ENCODE data around the gene CACNA2D3. TPM values are rescaled to one million over a fixed set of nuclear protein-coding genes. Genes with fewer than 3 reads are reported as not detected.

CACNA2D3 gene
- polyA plus RNA-seq, 2 of the 4 experiments (the other 2 are of a cell fraction) = 0.04 to 0.05 TPM

DNA sequence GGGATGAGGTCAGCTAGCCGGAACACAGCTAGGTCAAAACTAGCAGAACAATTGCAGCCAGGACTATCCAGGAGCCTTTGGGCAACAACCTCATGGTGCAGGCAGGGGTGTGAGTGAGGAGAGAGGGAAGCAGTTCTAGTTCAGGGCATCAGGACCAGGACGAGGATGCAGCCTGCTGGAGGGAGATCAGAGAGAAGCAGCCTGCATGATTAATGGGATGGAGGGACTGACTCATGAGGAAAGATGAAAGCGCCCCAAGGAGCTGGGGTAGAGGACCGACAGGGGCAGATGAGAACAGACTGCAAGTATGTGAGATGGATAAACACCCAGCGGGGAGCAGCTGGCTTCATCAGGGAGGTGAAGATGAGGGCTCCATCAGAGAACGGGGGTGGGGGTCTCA lies 843.4 kb downstream of the CACNA2D3 start:
- Histone ChIP-seq H3K4me1 (no peaks in the 10 kb centered on the region), H3K9me3 (no peaks in the 10 kb centered on the region), H3K4me2 (no peak overlapping the region), H3K4me3 (no peak overlapping the region), H3K27ac (no peak overlapping the region)
- ATAC-seq (no peak; a peak in 1 of 6 replicates), FAIRE-seq (no peak), DNase-seq (ENCODE audit: low read depth in 1 of 2, low spot score in 1 of 2) (no peak)
- TF ChIP-seq MYC (IDR thresholded peaks at IDR 0.05; ENCODE audit: borderline replicate concordance, low read length) (no peak), MAFK (IDR thresholded peaks at IDR 0.05; ENCODE audit: partially characterized antibody) (no peak), FOXS1 (CRISPR knock-in tag; IDR thresholded peaks at IDR 0.05) (no peak), JUNB (IDR thresholded peaks at IDR 0.05) (no peak), SREBF2 (IDR thresholded peaks at IDR 0.05) (no peak), TFCP2L1 (CRISPR knock-in tag; IDR thresholded peaks at IDR 0.05) (no peak), SMC3 (IDR thresholded peaks at IDR 0.05) (no peak), HDAC2 (IDR thresholded peaks at IDR 0.05) (no peak), ZSCAN20 (CRISPR knock-in tag; IDR thresholded peaks at IDR 0.05) (no peak), POLR2AphosphoS2 (conservative IDR thresholded peaks at IDR 0.05; ENCODE audit: low read length) (no peak), RCOR1 (IDR thresholded peaks at IDR 0.05; ENCODE audit: low read depth, low read length) (no peak)
- TF ChIP-seq, protein P1, sequence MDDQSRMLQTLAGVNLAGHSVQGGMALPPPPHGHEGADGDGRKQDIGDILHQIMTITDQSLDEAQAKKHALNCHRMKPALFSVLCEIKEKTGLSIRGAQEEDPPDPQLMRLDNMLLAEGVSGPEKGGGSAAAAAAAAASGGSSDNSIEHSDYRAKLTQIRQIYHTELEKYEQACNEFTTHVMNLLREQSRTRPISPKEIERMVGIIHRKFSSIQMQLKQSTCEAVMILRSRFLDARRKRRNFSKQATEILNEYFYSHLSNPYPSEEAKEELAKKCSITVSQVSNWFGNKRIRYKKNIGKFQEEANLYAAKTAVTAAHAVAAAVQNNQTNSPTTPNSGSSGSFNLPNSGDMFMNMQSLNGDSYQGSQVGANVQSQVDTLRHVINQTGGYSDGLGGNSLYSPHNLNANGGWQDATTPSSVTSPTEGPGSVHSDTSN (IDR thresholded peaks at IDR 0.05) = no peak
- TF ChIP-seq, protein P2, sequence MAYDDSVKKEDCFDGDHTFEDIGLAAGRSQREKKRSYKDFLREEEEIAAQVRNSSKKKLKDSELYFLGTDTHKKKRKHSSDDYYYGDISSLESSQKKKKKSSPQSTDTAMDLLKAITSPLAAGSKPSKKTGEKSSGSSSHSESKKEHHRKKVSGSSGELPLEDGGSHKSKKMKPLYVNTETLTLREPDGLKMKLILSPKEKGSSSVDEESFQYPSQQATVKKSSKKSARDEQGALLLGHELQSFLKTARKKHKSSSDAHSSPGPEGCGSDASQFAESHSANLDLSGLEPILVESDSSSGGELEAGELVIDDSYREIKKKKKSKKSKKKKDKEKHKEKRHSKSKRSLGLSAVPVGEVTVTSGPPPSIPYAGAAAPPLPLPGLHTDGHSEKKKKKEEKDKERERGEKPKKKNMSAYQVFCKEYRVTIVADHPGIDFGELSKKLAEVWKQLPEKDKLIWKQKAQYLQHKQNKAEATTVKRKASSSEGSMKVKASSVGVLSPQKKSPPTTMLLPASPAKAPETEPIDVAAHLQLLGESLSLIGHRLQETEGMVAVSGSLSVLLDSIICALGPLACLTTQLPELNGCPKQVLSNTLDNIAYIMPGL (CRISPR knock-in tag; IDR thresholded peaks at IDR 0.05; ENCODE audit: borderline replicate concordance) = no peak
- TF ChIP-seq, protein P3, sequence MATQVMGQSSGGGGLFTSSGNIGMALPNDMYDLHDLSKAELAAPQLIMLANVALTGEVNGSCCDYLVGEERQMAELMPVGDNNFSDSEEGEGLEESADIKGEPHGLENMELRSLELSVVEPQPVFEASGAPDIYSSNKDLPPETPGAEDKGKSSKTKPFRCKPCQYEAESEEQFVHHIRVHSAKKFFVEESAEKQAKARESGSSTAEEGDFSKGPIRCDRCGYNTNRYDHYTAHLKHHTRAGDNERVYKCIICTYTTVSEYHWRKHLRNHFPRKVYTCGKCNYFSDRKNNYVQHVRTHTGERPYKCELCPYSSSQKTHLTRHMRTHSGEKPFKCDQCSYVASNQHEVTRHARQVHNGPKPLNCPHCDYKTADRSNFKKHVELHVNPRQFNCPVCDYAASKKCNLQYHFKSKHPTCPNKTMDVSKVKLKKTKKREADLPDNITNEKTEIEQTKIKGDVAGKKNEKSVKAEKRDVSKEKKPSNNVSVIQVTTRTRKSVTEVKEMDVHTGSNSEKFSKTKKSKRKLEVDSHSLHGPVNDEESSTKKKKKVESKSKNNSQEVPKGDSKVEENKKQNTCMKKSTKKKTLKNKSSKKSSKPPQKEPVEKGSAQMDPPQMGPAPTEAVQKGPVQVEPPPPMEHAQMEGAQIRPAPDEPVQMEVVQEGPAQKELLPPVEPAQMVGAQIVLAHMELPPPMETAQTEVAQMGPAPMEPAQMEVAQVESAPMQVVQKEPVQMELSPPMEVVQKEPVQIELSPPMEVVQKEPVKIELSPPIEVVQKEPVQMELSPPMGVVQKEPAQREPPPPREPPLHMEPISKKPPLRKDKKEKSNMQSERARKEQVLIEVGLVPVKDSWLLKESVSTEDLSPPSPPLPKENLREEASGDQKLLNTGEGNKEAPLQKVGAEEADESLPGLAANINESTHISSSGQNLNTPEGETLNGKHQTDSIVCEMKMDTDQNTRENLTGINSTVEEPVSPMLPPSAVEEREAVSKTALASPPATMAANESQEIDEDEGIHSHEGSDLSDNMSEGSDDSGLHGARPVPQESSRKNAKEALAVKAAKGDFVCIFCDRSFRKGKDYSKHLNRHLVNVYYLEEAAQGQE (IDR thresholded peaks at IDR 0.05) = no peak
- POLR2A ChIA-PET = no interaction called here
- CTCF ChIA-PET = no interaction called here
- WGBS (ENCODE audit: missing lambda C conversion rate) = 14% methylated on average over 6 of the region's 6 CpGs

DNA sequence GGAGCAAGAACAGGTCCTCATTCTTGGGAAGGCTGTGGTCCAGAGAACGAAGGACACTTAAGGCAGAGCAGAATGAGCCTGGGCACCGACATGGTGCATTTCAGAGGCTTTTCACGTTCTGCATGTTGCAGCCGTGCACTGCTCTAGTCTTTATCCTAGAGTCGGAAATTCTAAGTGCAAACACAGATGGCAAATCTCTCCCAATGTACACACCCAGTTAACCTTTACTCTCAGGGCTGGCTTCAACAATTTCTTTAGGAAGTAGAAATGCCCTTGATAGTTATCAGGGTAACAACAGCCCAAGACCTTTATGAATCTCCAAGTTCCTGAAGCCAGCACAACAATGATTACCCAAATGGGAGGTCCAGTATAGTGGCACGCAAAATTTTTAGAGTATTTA lies 844.6 kb downstream of the CACNA2D3 start:
- Histone ChIP-seq H3K9me3 (no peaks in the 10 kb centered on the region), H3K4me2 (no peak overlapping the region), H3K27ac (no peak overlapping the region), H3K4me3 (no peak overlapping the region), H3K4me1 (no peaks in the 10 kb centered on the region)
- no peak for ATAC-seq
- CTCF ChIA-PET = no interaction called here
- POLR2A ChIA-PET = no interaction called here
- FAIRE-seq = no peak
- DNase-seq (ENCODE audit: low read depth in 1 of 2, low spot score in 1 of 2) = no peak
- TF ChIP-seq FOXS1 (CRISPR knock-in tag; IDR thresholded peaks at IDR 0.05) (no peak), MAFK (IDR thresholded peaks at IDR 0.05; ENCODE audit: partially characterized antibody) (no peak), HDAC2 (IDR thresholded peaks at IDR 0.05) (no peak)
- TF ChIP-seq, protein P4, sequence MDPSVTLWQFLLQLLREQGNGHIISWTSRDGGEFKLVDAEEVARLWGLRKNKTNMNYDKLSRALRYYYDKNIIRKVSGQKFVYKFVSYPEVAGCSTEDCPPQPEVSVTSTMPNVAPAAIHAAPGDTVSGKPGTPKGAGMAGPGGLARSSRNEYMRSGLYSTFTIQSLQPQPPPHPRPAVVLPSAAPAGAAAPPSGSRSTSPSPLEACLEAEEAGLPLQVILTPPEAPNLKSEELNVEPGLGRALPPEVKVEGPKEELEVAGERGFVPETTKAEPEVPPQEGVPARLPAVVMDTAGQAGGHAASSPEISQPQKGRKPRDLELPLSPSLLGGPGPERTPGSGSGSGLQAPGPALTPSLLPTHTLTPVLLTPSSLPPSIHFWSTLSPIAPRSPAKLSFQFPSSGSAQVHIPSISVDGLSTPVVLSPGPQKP (IDR thresholded peaks at IDR 0.05; ENCODE audit: low read depth, low read length) = no peak
- 19% methylated on average over 6 of the region's 6 CpGs for whole genome bisulfite sequencing (ENCODE audit: missing lambda C conversion rate)

DNA sequence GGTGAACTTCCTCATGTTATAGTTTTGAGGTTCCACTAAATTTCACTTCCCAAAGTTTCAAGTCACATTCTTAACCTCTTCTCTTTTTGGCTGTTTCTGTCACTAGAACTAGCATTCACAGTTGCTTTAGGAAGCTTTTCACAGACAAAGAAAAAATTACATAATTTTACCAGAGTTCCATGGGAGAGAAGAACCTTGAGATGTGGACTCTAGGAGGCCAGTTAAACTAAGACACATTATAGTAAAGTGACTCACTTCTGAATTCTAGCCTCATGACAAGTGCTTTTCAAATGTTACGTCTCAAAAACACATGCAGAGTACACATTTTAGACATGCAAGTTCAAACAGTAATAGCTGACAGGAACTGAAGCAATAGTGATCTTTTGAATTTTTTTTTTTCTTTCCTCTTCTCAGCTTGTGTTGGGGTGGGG lies 845.4 kb downstream of the CACNA2D3 start:
- DNase-seq (ENCODE audit: low read depth in 1 of 2, low spot score in 1 of 2) (peak in 1 of 2 experiments; percentile 2), FAIRE-seq (no peak), ATAC-seq (no peak)
- no peaks in the 10 kb centered on the region for H3K4me1 ChIP-seq
- H3K27ac ChIP-seq = no peak overlapping the region
- CTCF ChIA-PET = no interaction called here
- 46% methylated on average over 1 of the region's 1 CpG for WGBS (ENCODE audit: missing lambda C conversion rate)
- POLR2A ChIA-PET = no interaction called here
- 0 out of 3 replicates have a peak overlapping the region, but pooled peaks have one; percentile 10 for H3K4me2 ChIP-seq
- H3K9me3 ChIP-seq = no peaks in the 10 kb centered on the region
- H3K4me3 ChIP-seq = no peak overlapping the region
- TF ChIP-seq KDM1A (IDR thresholded peaks at IDR 0.05; ENCODE audit: low read depth) (no peak), HOXB5 (CRISPR knock-in tag; IDR thresholded peaks at IDR 0.05) (no peak), RFX5 (IDR thresholded peaks at IDR 0.05) (no peak), BHLHE40 (IDR thresholded peaks at IDR 0.05; ENCODE audit: low read depth, low read length) (no peak), HEYL (CRISPR knock-in tag; IDR thresholded peaks at IDR 0.05) (no peak), CBX8 (IDR thresholded peaks at IDR 0.05) (no peak), GATA3 (IDR thresholded peaks at IDR 0.05; ENCODE audit: borderline replicate concordance) (no peak), CHD4 (IDR thresholded peaks at IDR 0.05; ENCODE audit: borderline replicate concordance) (no peak)
- TF ChIP-seq, protein P5, sequence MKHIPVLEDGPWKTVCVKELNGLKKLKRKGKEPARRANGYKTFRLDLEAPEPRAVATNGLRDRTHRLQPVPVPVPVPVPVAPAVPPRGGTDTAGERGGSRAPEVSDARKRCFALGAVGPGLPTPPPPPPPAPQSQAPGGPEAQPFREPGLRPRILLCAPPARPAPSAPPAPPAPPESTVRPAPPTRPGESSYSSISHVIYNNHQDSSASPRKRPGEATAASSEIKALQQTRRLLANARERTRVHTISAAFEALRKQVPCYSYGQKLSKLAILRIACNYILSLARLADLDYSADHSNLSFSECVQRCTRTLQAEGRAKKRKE (CRISPR knock-in tag; IDR thresholded peaks at IDR 0.05; ENCODE audit: low read depth) = no peak
- TF ChIP-seq, protein P1 (IDR thresholded peaks at IDR 0.05) = no peak

All from A549 (cell line).